Endometrium (tissue), 2 donors: ENCODE data around the gene ST13.
A peak's percentile ranks its signal among the peaks of the same experiment; 100 is the strongest.
"Not testable (repeated sequence)": the region's sequence is repeated elsewhere in the genome, so short reads cannot be mapped to it uniquely, and the experiment has no call there.

Experiments
- FAIRE-seq: peaks from 2 replicates; lab custom pipeline; 2012; peaks lifted over from hg19 to GRCh38; lab: Jason Lieb, UNC
- donor health status: control.
- donor health status: control.

Gene ST13

GRCh38 chr22:40838486-40838885 is 18.0 kb downstream of the ST13 start:
- FAIRE-seq: no peak

- FAIRE-seq: no peak
These were observed 21.8 kb downstream of the ST13 start for GRCh38 chr22:40834619-40835018.

- no peak for FAIRE-seq
These were observed 27.3 kb downstream of the ST13 start for GRCh38 chr22:40829131-40829530.

- FAIRE-seq: no peak
These were observed 29.3 kb downstream of the ST13 start for GRCh38 chr22:40826984-40827741.

- FAIRE-seq: not testable (repeated sequence)
These were observed 30.1 kb downstream of the ST13 start for GRCh38 chr22:40826292-40826691.

- no peak for FAIRE-seq
These were observed 33.0 kb downstream of the ST13 start for GRCh38 chr22:40823426-40823825.

- no peak for FAIRE-seq
These were observed 36.8 kb downstream of the ST13 start for GRCh38 chr22:40819599-40820140.

- no peak for FAIRE-seq
These were observed 37.5 kb downstream of the ST13 start, which contains the start of gene SLC25A17 for GRCh38 chr22:40818747-40819598. Gene SLC25A17, minus strand, starts transcription at chr22:40819346. Its CDS starts 98 bp downstream, at chr22:40819248.

- FAIRE-seq: no peak
These were observed 38.2 kb downstream of the ST13 start for GRCh38 chr22:40818192-40818746.

GRCh38 chr22:40817737-40818136 is 38.7 kb downstream of the ST13 start:
- FAIRE-seq: no peak

- FAIRE-seq: no peak
These were observed 42.5 kb downstream of the ST13 start for GRCh38 chr22:40813912-40814315.

- no peak for FAIRE-seq
These were observed 48.2 kb downstream of the ST13 start for GRCh38 chr22:40808018-40808841.

GRCh38 chr22:40806711-40807110 is 49.7 kb downstream of the ST13 start:
- no peak for FAIRE-seq

- FAIRE-seq: no peak
These were observed 50.7 kb downstream of the ST13 start for GRCh38 chr22:40805699-40806203.

- no peak for FAIRE-seq
These were observed 51.2 kb downstream of the ST13 start for GRCh38 chr22:40805239-40805638.

GRCh38 chr22:40803321-40803720 is 53.1 kb downstream of the ST13 start:
- FAIRE-seq: no peak

GRCh38 chr22:40799008-40799407 is 57.4 kb downstream of the ST13 start:
- no peak for FAIRE-seq

- FAIRE-seq: no peak
These were observed 59.0 kb downstream of the ST13 start for GRCh38 chr22:40797427-40797826.

- no peak for FAIRE-seq
These were observed 64.0 kb downstream of the ST13 start for GRCh38 chr22:40792451-40792850.

- no peak for FAIRE-seq
These were observed 65.2 kb downstream of the ST13 start for GRCh38 chr22:40791241-40791640.

- no peak for FAIRE-seq
These were observed 67.3 kb downstream of the ST13 start for GRCh38 chr22:40789131-40789530.

- FAIRE-seq: peak; percentile 43
These were observed 73.9 kb downstream of the ST13 start for GRCh38 chr22:40782521-40782920.
